ENCODE measurements around the gene ITM2A. TPM values are rescaled to one million over a fixed set of nuclear protein-coding genes. Genes with fewer than 3 reads are reported as not detected.

Gene ITM2A
- total RNA-seq, 3 donors from 2014 or later, result 63.6 to 149 (median 81.2) TPM

DNA sequence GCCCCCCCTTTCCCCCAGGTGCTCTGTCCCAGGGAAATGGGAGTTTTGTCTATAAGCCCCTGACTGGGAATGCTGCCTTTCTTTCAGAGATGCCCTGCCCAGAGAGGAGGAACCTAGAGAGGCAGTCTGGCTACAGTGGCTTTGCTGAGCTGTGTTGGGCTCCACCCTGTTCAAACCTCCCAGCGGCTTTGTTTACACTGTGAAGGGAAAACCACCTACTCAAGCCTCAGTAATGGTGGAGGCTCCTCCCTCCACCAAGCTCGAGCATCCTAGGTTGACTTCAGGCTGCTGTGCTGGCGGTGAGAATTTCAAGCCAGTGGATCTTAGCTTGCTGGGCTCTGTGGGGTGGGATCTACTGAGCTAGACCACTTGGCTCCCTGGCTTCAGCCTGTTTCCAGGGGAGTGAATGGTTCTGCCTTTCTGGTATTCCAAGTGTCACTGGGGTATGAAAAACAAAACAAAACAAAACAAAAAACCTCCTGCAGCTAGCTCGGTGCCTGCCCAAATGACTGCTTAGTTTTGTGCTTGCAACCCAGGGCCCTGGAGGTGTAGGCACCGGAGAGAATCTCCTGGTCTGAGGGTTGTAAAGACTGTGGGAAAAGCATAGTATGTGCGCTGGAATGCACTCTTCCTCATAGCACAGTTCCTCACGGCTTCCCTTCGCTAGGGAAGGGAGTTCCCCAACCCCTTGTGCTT, 41.7 kb downstream of the ITM2A start:
- no peaks in the 10 kb centered on the region for H3K36me3 ChIP-seq
- DNase-seq (ENCODE audit: low spot score in 2 of 2), result no peak
- intact Hi-C loops (cut with DNase I; ENCODE audit: low total_unique reads), result loop anchor here (10.0 kb wide), 1 partner anchor 1931 kb away; no protein-coding TSS in a partner anchor
- H3K27ac ChIP-seq, result no peak overlapping the region
- H3K9me3 ChIP-seq, result no peaks in the 10 kb centered on the region
- H3K4me1 ChIP-seq, result no peaks in the 10 kb centered on the region
- TF ChIP-seq POLR2A (IDR thresholded peaks at IDR 0.05) (no peak), POLR2AphosphoS5 (IDR thresholded peaks at IDR 0.05) (no peak)
- TF ChIP-seq, protein P1, sequence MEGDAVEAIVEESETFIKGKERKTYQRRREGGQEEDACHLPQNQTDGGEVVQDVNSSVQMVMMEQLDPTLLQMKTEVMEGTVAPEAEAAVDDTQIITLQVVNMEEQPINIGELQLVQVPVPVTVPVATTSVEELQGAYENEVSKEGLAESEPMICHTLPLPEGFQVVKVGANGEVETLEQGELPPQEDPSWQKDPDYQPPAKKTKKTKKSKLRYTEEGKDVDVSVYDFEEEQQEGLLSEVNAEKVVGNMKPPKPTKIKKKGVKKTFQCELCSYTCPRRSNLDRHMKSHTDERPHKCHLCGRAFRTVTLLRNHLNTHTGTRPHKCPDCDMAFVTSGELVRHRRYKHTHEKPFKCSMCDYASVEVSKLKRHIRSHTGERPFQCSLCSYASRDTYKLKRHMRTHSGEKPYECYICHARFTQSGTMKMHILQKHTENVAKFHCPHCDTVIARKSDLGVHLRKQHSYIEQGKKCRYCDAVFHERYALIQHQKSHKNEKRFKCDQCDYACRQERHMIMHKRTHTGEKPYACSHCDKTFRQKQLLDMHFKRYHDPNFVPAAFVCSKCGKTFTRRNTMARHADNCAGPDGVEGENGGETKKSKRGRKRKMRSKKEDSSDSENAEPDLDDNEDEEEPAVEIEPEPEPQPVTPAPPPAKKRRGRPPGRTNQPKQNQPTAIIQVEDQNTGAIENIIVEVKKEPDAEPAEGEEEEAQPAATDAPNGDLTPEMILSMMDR (IDR thresholded peaks at IDR 0.05), result no peak
- peaks cover 0 to 12% of the 10 kb centered on the region in 2 donors for H3K27me3 ChIP-seq
- no peak overlapping the region for H3K4me3 ChIP-seq

Other genes with a start within 250 kb of the ITM2A start
- gene GPR174, start 222.6 kb downstream of the ITM2A start, total RNA-seq, result 1 to 10 TPM in 1 of 3 donors, under 1 TPM in 2; 0.32 to 1.5 (median 0.98) TPM